Bronchial smooth muscle cell (primary cell): ENCODE results near the gene FXR2. TPM values are rescaled to one million over a fixed set of nuclear protein-coding genes. Genes with fewer than 3 reads are reported as not detected.

Experiments
- total RNA-seq: library from RNA; depleted of rRNA; stranded (reverse); fragments of >200 nt; gene quantifications from 2 replicates; pipeline ENCODE4 v1.2.1, GENCODE V29; 2014

FXR2 gene
- 31.5 and 35.0 TPM in 2 replicates for total RNA-seq

GRCh38 chr17:7614425-7615264 lies at the start of gene FXR2:
Gene FXR2 (minus strand): TSS chr17:7614897. CDS start chr17:7614532, 365 bp downstream.

GRCh38 chr17:7650509-7651096 lies 35.9 kb upstream of the FXR2 start, which contains the start of gene ATP1B2:
Gene ATP1B2 (plus strand): TSS chr17:7650926. CDS start chr17:7651519, 593 bp downstream.

GRCh38 chr17:7629939-7630571 lies 15.4 kb upstream of the FXR2 start, which contains the start of gene SHBG:
Gene SHBG (plus strand): TSS chr17:7630135. CDS start chr17:7630173, 38 bp downstream.

GRCh38 chr17:7627250-7628121 lies 12.8 kb upstream of the FXR2 start, which contains the start of gene SAT2:
Gene SAT2 (minus strand): TSS chr17:7627821. CDS start chr17:7627635, 186 bp downstream.

GRCh38 chr17:7589891-7590691 lies 24.6 kb downstream of the FXR2 start, which contains the start of gene SOX15:
Gene SOX15 (minus strand): TSS chr17:7590094. CDS start chr17:7589676, 418 bp downstream.

GRCh38 chr17:7583253-7584109 lies 31.2 kb downstream of the FXR2 start, which contains the start of gene MPDU1:
Gene MPDU1 (plus strand): TSS chr17:7583852. CDS start chr17:7583863, 11 bp downstream.

GRCh38 chr17:7579001-7579833 lies 35.5 kb downstream of the FXR2 start, which contains the start of gene CD68:
Gene CD68 (plus strand): TSS chr17:7579638. CDS start chr17:7579678, 40 bp downstream.

GRCh38 chr17:7561589-7562207 lies 53.0 kb downstream of the FXR2 start, which contains the start of gene SENP3:
Gene SENP3 (plus strand): TSS chr17:7561919. CDS start chr17:7563077, 1,158 bp downstream.

GRCh38 chr17:7558544-7559319 lies 56.0 kb downstream of the FXR2 start, which contains the start of gene TNFSF13:
Gene TNFSF13 (plus strand): TSS chr17:7558750. CDS start chr17:7559040, 290 bp downstream.

GRCh38 chr17:7548585-7549400 lies 65.9 kb downstream of the FXR2 start, which contains the start of gene TNFSF12:
Gene TNFSF12 (plus strand): TSS chr17:7549058. CDS start chr17:7549154, 96 bp downstream.

Other genes starting within 250 kb of the FXR2 start
- 0.09 and 0.32 TPM in 2 replicates for gene TNK1, start 233.8 kb downstream of the FXR2 start, total RNA-seq
- 15.5 and 15.9 TPM in 2 replicates for gene PLSCR3, start 220.4 kb downstream of the FXR2 start, total RNA-seq
- gene TMEM256, start 210.8 kb downstream of the FXR2 start, total RNA-seq = 70.3 and 140 TPM in 2 replicates
- 6.8 and 7.1 TPM in 2 replicates for gene NLGN2, start 207.1 kb downstream of the FXR2 start, total RNA-seq
- gene SPEM1, start 194.6 kb downstream of the FXR2 start, total RNA-seq = 0.16 TPM in 1 of 2 replicates, not detected in the other
- gene SPEM2, start 189.3 kb downstream of the FXR2 start, total RNA-seq = not detected in 2 replicates
- gene SPEM3, start 186.0 kb downstream of the FXR2 start, total RNA-seq = not detected in 2 replicates
- 0.60 and 2.4 TPM in 2 replicates for gene TMEM102, start 179.5 kb downstream of the FXR2 start, total RNA-seq
- gene FGF11, start 175.4 kb downstream of the FXR2 start, total RNA-seq = 1.0 and 1.1 TPM in 2 replicates
- 8.8 and 10.1 TPM in 2 replicates for gene CHRNB1, start 169.8 kb downstream of the FXR2 start, total RNA-seq
- gene ZBTB4, start 135.3 kb downstream of the FXR2 start, total RNA-seq = 12.5 and 16.4 TPM in 2 replicates
- not detected in 2 replicates for gene SLC35G6, start 133.5 kb downstream of the FXR2 start, total RNA-seq
- gene POLR2A, start 130.5 kb downstream of the FXR2 start, total RNA-seq = 107 and 113 TPM in 2 replicates
- gene TNFSF12, start 65.8 kb downstream of the FXR2 start, total RNA-seq = 7.3 and 9.1 TPM in 2 replicates
- 0.34 and 1.7 TPM in 2 replicates for gene TNFSF13, start 56.1 kb downstream of the FXR2 start, total RNA-seq
- 51.1 and 54.5 TPM in 2 replicates for gene SENP3, start 53.0 kb downstream of the FXR2 start, total RNA-seq
- 21.0 and 27.6 TPM in 2 replicates for gene CD68, start 35.3 kb downstream of the FXR2 start, total RNA-seq
- gene MPDU1, start 31.0 kb downstream of the FXR2 start, total RNA-seq = 36.7 and 48.5 TPM in 2 replicates
- gene SOX15, start 24.8 kb downstream of the FXR2 start, total RNA-seq = 0.17 and 0.32 TPM in 2 replicates
- gene SAT2, start 12.9 kb upstream of the FXR2 start, total RNA-seq = 55.3 and 67.3 TPM in 2 replicates
- 0.26 and 0.47 TPM in 2 replicates for gene SHBG, start 15.2 kb upstream of the FXR2 start, total RNA-seq
- gene ATP1B2, start 36.0 kb upstream of the FXR2 start, total RNA-seq = not detected in 2 replicates
- 13.1 and 13.7 TPM in 2 replicates for gene TP53, start 72.6 kb upstream of the FXR2 start, total RNA-seq
- 2.7 and 4.6 TPM in 2 replicates for gene WRAP53, start 73.6 kb upstream of the FXR2 start, total RNA-seq
- gene EFNB3, start 90.3 kb upstream of the FXR2 start, total RNA-seq = 0.86 and 0.95 TPM in 2 replicates
- under 0.01 and 0.16 TPM in 2 replicates for gene DNAH2, start 102.8 kb upstream of the FXR2 start, total RNA-seq
- gene KDM6B, start 219.3 kb upstream of the FXR2 start, total RNA-seq = 5.2 and 7.7 TPM in 2 replicates
- gene TMEM88, start 240.2 kb upstream of the FXR2 start, total RNA-seq = 0.16 and 0.26 TPM in 2 replicates
- 84.8 and 149 TPM in 2 replicates for gene NAA38, start 242.7 kb upstream of the FXR2 start, total RNA-seq
- 7.1 and 11.7 TPM in 2 replicates for gene CYB5D1, start 243.1 kb upstream of the FXR2 start, total RNA-seq